Adipose tissue (tissue), 3 donors: Measurements from ENCODE around the gene PARP6. TPM values are rescaled to one million over a fixed set of nuclear protein-coding genes. Genes with fewer than 3 reads are reported as not detected.

Source experiments
- H3K27ac ChIP-seq: one replicate; pipeline ENCODE4 v1.5.1; 2013; ENCODE audit warnings: low read depth, low read length
- WGBS, 3 donors: extraction: QIAGEN DNeasy Blood & Tissue Kit; methylation state at CpG; one replicate each; pipeline ENCODE4 v1.1.7; 2013; 5-methylcytosine and 5-hydroxymethylcytosine counted together
- polyA plus RNA-seq, 3 donors: library from polyadenylated mRNA; stranded (reverse); fragments of 200-250 nt; gene quantifications; one replicate each; pipeline ENCODE4 v1.2.3, GENCODE V29; 2013
- donor health status: healthy with polysubstance abuse.
- donor health status: Bipolar disorder and iron deficiency.
- donor health status: healthy.

PARP6 gene
- polyA plus RNA-seq, 3 donors = 38.7 to 63.7 (median 43.4) TPM

GRCh38 chr15:72192416-72192815 is 79.9 kb downstream of the PARP6 start:
- no peak overlapping the region for H3K27ac ChIP-seq
- WGBS, 3 donors = 39 to 93% (median 86%) methylated on average over 3 of the region's 3 CpGs

Other genes with a start within 250 kb of the PARP6 start
- gene MYO9A, start 154.4 kb downstream of the PARP6 start, polyA plus RNA-seq = 1 to 10 TPM; 2.2 to 7.9 (median 5.7) TPM
- gene SENP8, start 154.2 kb downstream of the PARP6 start, polyA plus RNA-seq = 1 to 10 TPM in 2 of 3 donors, under 1 TPM in 1; 0.97 to 1.0 (median 1.0) TPM
- under 1 TPM in 2 of 3 donors, not detected in 1; 0.09 to 0.10 TPM for gene GRAMD2A, start 74.8 kb downstream of the PARP6 start, polyA plus RNA-seq
- gene PKM, start 41.4 kb downstream of the PARP6 start, polyA plus RNA-seq = 100 to 1,000 TPM; 126 to 249 (median 242) TPM
- 1 to 10 TPM; 1.9 to 2.8 (median 2.5) TPM for gene CELF6, start 47.6 kb upstream of the PARP6 start, polyA plus RNA-seq
- gene HEXA, start 103.5 kb upstream of the PARP6 start, polyA plus RNA-seq = 10 to 100 TPM; 36.7 to 67.2 (median 59.3) TPM
- not detected for gene TMEM202, start 125.8 kb upstream of the PARP6 start, polyA plus RNA-seq
- 10 to 100 TPM; 13.0 to 31.7 (median 25.0) TPM for gene ARIH1, start 201.8 kb upstream of the PARP6 start, polyA plus RNA-seq